ENCODE data around the gene TPPP3. TPM values are rescaled to one million over a fixed set of nuclear protein-coding genes. Genes with fewer than 3 reads are reported as not detected.

The TPPP3 gene
- total RNA-seq, 4 donors from 2014 or later = 47.6 to 182 (median 121) TPM

DNA sequence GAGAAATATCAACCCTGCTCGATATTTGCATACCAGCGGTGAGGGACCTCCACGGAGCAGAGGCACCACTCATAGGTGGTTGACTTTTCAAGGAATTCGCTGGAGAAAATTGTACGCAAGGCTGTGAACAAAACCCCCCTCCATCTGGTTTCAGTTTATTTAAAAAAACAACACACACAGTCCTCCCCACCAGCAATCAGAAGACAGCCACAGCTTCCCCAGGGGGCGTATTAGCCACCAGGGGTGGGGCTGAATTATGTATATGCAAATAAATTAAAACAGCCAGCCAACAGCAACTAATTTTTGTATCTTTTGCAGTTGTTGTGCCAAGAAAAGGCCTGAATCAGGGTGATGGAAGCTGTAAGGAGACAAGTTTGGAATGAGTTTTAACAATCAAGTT is 31.8 kb upstream of the TPPP3 start:
- TF ChIP-seq, protein P1, sequence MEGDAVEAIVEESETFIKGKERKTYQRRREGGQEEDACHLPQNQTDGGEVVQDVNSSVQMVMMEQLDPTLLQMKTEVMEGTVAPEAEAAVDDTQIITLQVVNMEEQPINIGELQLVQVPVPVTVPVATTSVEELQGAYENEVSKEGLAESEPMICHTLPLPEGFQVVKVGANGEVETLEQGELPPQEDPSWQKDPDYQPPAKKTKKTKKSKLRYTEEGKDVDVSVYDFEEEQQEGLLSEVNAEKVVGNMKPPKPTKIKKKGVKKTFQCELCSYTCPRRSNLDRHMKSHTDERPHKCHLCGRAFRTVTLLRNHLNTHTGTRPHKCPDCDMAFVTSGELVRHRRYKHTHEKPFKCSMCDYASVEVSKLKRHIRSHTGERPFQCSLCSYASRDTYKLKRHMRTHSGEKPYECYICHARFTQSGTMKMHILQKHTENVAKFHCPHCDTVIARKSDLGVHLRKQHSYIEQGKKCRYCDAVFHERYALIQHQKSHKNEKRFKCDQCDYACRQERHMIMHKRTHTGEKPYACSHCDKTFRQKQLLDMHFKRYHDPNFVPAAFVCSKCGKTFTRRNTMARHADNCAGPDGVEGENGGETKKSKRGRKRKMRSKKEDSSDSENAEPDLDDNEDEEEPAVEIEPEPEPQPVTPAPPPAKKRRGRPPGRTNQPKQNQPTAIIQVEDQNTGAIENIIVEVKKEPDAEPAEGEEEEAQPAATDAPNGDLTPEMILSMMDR (IDR thresholded peaks at IDR 0.05) = no peak
- TF ChIP-seq POLR2AphosphoS5 (IDR thresholded peaks at IDR 0.05) (no peak), EP300 (IDR thresholded peaks at IDR 0.05) (no peak), POLR2A (IDR thresholded peaks at IDR 0.05) (no peak)
- Histone ChIP-seq H3K4me1 (peaks cover 41% of the 10 kb centered on the region), H3K27me3 (peaks cover 4% of the 10 kb centered on the region), H3K4me3 (no peak overlapping the region), H3K36me3 (no peaks in the 10 kb centered on the region), H3K9me3 (no peaks in the 10 kb centered on the region), H3K27ac (no peak overlapping the region)
- DNase-seq (ENCODE audit: low spot score in 2 of 2) = no peak
- 61% methylated on average over 6 of the region's 6 CpGs for WGBS

DNA sequence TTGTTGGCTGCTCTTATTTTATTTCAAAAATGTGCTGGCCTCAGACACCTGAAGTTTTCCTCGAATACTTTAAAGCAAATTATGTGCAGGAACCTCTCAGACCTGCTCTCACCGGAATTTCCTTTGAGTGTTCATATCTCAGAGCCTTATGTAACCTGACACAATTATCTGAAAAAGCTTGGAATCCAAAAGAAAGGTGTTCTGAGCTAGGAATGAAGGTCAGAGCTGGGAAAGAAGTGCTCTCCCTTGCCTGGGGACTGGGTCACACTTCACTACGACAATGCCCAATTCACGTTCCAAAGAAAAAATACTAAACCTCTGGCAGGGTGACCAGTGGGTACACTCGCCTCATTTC is 30.9 kb upstream of the TPPP3 start:
- no peaks in the 10 kb centered on the region for H3K36me3 ChIP-seq
- no peak overlapping the region for H3K4me3 ChIP-seq
- DNase-seq (ENCODE audit: low spot score in 2 of 2) = no peak
- no peaks in the 10 kb centered on the region for H3K27me3 ChIP-seq
- TF ChIP-seq EP300 (IDR thresholded peaks at IDR 0.05) = no peak
- no peak for TF ChIP-seq POLR2A (IDR thresholded peaks at IDR 0.05)
- TF ChIP-seq, protein P1 (IDR thresholded peaks at IDR 0.05) = no peak
- TF ChIP-seq POLR2AphosphoS5 (IDR thresholded peaks at IDR 0.05) = no peak
- 60% methylated on average over 5 of the region's 5 CpGs for WGBS
- H3K4me1 ChIP-seq = peaks cover 33% of the 10 kb centered on the region
- no peak overlapping the region for H3K27ac ChIP-seq
- no peaks in the 10 kb centered on the region for H3K9me3 ChIP-seq

DNA sequence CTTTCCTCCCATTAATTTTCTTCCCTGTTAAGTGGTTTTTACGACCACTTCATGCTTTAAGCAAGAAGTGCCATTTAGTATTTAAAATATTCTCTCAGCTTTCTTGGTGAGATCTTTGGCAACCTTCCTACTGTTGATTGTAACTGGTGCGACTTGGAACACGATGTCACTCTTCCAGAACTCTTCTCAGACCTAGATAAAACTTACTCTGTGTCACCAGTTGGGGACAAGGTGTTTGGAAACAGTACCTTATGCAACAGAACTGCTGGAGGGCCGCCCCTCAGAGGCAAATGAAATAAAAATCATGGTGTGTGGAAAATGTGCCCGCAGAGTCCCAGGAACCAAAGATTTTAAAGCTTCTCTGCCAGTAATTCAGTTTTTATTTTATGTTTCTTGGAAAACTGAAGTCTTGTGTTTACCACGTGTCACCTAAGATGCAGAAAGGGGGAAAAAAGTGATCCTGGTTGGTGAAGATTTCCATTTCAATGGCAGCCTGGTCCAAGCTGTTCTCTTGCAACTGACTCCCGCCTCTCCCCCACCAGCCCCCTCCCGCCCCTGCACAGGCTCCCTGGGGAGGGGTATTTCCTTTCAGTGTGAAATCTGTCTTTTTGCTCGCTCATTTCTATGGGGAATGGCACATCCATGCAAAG is 30.4 kb upstream of the TPPP3 start:
- no peak for TF ChIP-seq EP300 (IDR thresholded peaks at IDR 0.05)
- TF ChIP-seq POLR2A (IDR thresholded peaks at IDR 0.05) = no peak
- TF ChIP-seq, protein P1 (IDR thresholded peaks at IDR 0.05) = no peak
- TF ChIP-seq POLR2AphosphoS5 (IDR thresholded peaks at IDR 0.05) = no peak
- Histone ChIP-seq H3K4me3 (no peak overlapping the region), H3K27me3 (no peaks in the 10 kb centered on the region), H3K36me3 (no peaks in the 10 kb centered on the region), H3K27ac (no peak overlapping the region), H3K4me1 (peaks cover 28% of the 10 kb centered on the region), H3K9me3 (no peaks in the 10 kb centered on the region)
- no peak for DNase-seq (ENCODE audit: low spot score in 2 of 2)
- WGBS = 50% methylated on average over 9 of the region's 9 CpGs

DNA sequence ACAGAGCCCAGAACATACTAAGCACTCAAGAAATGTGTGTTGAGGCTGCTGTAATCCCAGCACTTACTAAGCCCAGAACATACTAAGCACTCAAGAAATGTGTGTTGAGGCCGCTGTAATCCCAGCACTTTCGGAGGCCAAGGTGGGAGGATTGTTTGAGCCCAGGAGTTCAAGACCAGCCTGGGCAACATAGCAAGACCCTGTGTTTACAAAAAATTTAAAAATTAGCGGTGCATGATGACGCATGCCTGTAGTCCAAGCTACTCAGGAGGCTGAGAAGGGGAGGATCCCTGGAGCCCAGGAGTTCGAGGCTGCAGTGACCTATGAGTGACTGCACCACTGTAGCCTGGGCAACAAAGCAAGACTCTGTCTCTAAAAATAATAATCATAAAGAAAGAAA is 29.7 kb upstream of the TPPP3 start:
- Histone ChIP-seq H3K9me3 (no peaks in the 10 kb centered on the region), H3K36me3 (no peaks in the 10 kb centered on the region), H3K27ac (no peak overlapping the region), H3K4me3 (no peak overlapping the region), H3K27me3 (no peaks in the 10 kb centered on the region), H3K4me1 (peaks cover 21% of the 10 kb centered on the region)
- TF ChIP-seq POLR2A (IDR thresholded peaks at IDR 0.05) = no peak
- no peak for TF ChIP-seq EP300 (IDR thresholded peaks at IDR 0.05)
- TF ChIP-seq POLR2AphosphoS5 (IDR thresholded peaks at IDR 0.05) = no peak
- TF ChIP-seq, protein P1 (IDR thresholded peaks at IDR 0.05) = no peak
- 88% methylated on average over 5 of the region's 5 CpGs for WGBS
- no peak for DNase-seq (ENCODE audit: low spot score in 2 of 2)

DNA sequence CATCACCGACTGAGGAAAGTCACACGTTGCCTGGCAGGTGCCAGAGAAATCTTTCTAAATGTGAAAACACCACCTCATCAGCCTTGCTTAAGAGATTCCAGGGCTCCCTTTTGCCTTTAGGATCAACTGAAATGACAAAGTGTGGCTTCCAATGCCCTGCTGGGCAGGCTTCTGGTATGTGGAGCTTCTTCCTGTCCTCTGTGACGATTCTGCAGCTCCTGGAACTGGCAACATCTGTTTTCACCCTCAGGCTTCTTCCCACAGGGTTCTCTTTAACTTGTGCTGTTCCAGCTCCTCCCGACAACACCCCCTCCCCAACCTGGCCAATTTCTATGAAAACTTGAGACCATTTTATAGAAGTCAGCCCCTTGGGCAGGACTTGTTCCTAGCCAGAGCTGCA is 27.7 kb upstream of the TPPP3 start:
- TF ChIP-seq, protein P1 (IDR thresholded peaks at IDR 0.05) = no peak
- no peak for TF ChIP-seq EP300 (IDR thresholded peaks at IDR 0.05)
- no peaks in the 10 kb centered on the region for H3K27me3 ChIP-seq
- no peak for DNase-seq (ENCODE audit: low spot score in 2 of 2)
- H3K4me3 ChIP-seq = no peak overlapping the region
- H3K4me1 ChIP-seq = peaks cover 29% of the 10 kb centered on the region
- H3K36me3 ChIP-seq = no peaks in the 10 kb centered on the region
- WGBS = 50% methylated on average over 4 of the region's 4 CpGs
- no peaks in the 10 kb centered on the region for H3K9me3 ChIP-seq
- no peak overlapping the region for H3K27ac ChIP-seq

All from suprapubic skin (tissue), 4 donors.